OCI-LY7 (cell line): ENCODE results near the gene SH3TC2. TPM values are rescaled to one million over a fixed set of nuclear protein-coding genes. Genes with fewer than 3 reads are reported as not detected.

Experiments used
- BruUV-seq: library from RNA; stranded (reverse); fragments of 400-500 nt; replicated peaks from 2 replicates; lab custom pipeline; 2021; lab: Mats Ljungman, UMichigan
- CTCF ChIA-PET: fragments of 300-600 bp; sonication (Branson Sonifier 250); formaldehyde crosslinking; loops from one replicate; lab custom pipeline; 2022; ENCODE audit warnings: antibody characterized with exemption; ENCODE audit not compliant: unreplicated experiment; lab: Charles Lee
- POLR2A ChIA-PET: fragments of 300-600 bp; sonication (Branson Sonifier 250); formaldehyde crosslinking; loops from one replicate; lab custom pipeline; 2022; ENCODE audit warnings: antibody characterized with exemption; lab: Charles Lee
- DNase-seq: peaks from one replicate; pipeline ENCODE4 v3.0.0-alpha.2; 2015; ENCODE audit warnings: low spot score
- H2AFZ ChIP-seq: fragments of 200-600 bp; sonication (generic), shearing (Covaris generic); 2 replicates; pipeline ENCODE4 v1.6.1; 2014; ENCODE audit warnings: mild to moderate bottlenecking, antibody characterized with exemption, low read length, moderate library complexity
- H3K27ac ChIP-seq: fragments of 200-600 bp; sonication (generic); 2 replicates; pipeline ENCODE4 v1.5.1; 2014; ENCODE audit warnings: mixed run types, low read depth, mild to moderate bottlenecking, moderate library complexity, low read length, inconsistent platforms; ENCODE audit not compliant: poor library complexity, severe bottlenecking
- H3K36me3 ChIP-seq: fragments of 200-600 bp; sonication (generic); 2 replicates; pipeline ENCODE4 v1.6.1; 2014; ENCODE audit warnings: mild to moderate bottlenecking, antibody characterized with exemption, low read length, moderate library complexity, mixed read lengths; ENCODE audit not compliant: insufficient read depth
- H3K4me1 ChIP-seq: fragments of 200-600 bp; sonication (generic); 2 replicates; pipeline ENCODE4 v1.5.1; 2014; ENCODE audit warnings: mild to moderate bottlenecking, low read length; ENCODE audit not compliant: insufficient read depth, poor library complexity, severe bottlenecking
- H3K4me2 ChIP-seq: fragments of 200-600 bp; sonication (generic); 2 replicates; pipeline ENCODE4 v1.6.1; 2014; ENCODE audit warnings: mild to moderate bottlenecking, low read length
- H3K4me3 ChIP-seq: fragments of 200-600 bp; sonication (generic); 2 replicates; pipeline ENCODE4 v1.5.1; 2014; ENCODE audit warnings: mild to moderate bottlenecking, low read depth, low read length; ENCODE audit not compliant: poor library complexity, severe bottlenecking
- H3K79me2 ChIP-seq: fragments of 200-600 bp; sonication (generic); 2 replicates; pipeline ENCODE4 v1.6.1; 2016; ENCODE audit warnings: low read depth, mild to moderate bottlenecking, low read length, moderate library complexity, mixed read lengths; ENCODE audit not compliant: insufficient read depth
- H3K9me2 ChIP-seq: fragments of 200-600 bp; sonication (generic); 2 replicates; pipeline ENCODE4 v1.6.1; 2016; ENCODE audit warnings: mild to moderate bottlenecking, low read length, mixed read lengths; ENCODE audit not compliant: insufficient read depth
- H3K9me3 ChIP-seq: fragments of 200-600 bp; sonication (generic); 2 replicates; pipeline ENCODE4 v1.6.1; 2014; ENCODE audit warnings: mild to moderate bottlenecking, mixed run types, low read length, mixed read lengths
- H4K20me1 ChIP-seq: fragments of 200-600 bp; sonication (generic); 2 replicates; pipeline ENCODE4 v1.6.1; 2014; ENCODE audit warnings: mild to moderate bottlenecking, antibody characterized with exemption, low read length, moderate library complexity, mixed read lengths; ENCODE audit not compliant: insufficient read depth
- CTCF ChIP-seq: fragments of 200-600 bp; sonication (generic); conservative IDR thresholded peaks from 2 replicates; pipeline ENCODE4 v1.5.1; 2014; ENCODE audit warnings: mild to moderate bottlenecking, antibody characterized with exemption, low read length, moderate library complexity, mixed read lengths
- EZH2phosphoT487 ChIP-seq: fragments of 200-600 bp; sonication (generic); IDR thresholded peaks from 2 replicates; pipeline ENCODE4 v1.6.1; 2018; ENCODE audit warnings: low read depth, borderline replicate concordance, mild to moderate bottlenecking, mixed run types, antibody characterized with exemption, low read length, moderate library complexity, mixed read lengths
- intact Hi-C: fragments of 100-400 bp; cut with micrococcal nuclease; formaldehyde crosslinking; loops from one replicate; pipeline ENCODE4 v1.10.0; 2022; ENCODE audit not compliant: unreplicated experiment
- total RNA-seq, 2 experiments: library from RNA; depleted of rRNA in 1 of 2; stranded (reverse); fragments of >200 nt in 1 of 2; shearing (Covaris generic) in 1 of 2; gene quantifications; 2 replicates each; pipeline ENCODE4 v1.2.3, GENCODE V29; 2014 to 2022

Gene SH3TC2
- total RNA-seq, 2 experiments from 2014 or later = not detected

- BruUV-seq = no TSS peak
- H4K20me1 ChIP-seq = no peaks in the 10 kb centered on the region
- TF ChIP-seq CTCF (no peak), EZH2phosphoT487 (no peak)
- H3K79me2 ChIP-seq = no peaks in the 10 kb centered on the region
- no peak overlapping the region for H2AFZ ChIP-seq
- no peak overlapping the region for H3K4me2 ChIP-seq
- no peak for DNase-seq
- H3K36me3 ChIP-seq = no peaks in the 10 kb centered on the region
- no peaks in the 10 kb centered on the region for H3K9me2 ChIP-seq
- no peak overlapping the region for H3K4me3 ChIP-seq
- intact Hi-C loops = no loop called here
- CTCF ChIA-PET = no interaction called here
- H3K4me1 ChIP-seq = no peaks in the 10 kb centered on the region
- H3K9me3 ChIP-seq = no peaks in the 10 kb centered on the region
- POLR2A ChIA-PET = interaction anchor here (0.6 to 0.9 kb wide), 4 partner anchors 10 to 1915 kb away, joined by 3 read pairs; no protein-coding TSS in a partner anchor
- H3K27ac ChIP-seq = no peak overlapping the region
Measured at GRCh38 chr5:148984345-148984744, 78.5 kb downstream of the SH3TC2 start.

GRCh38 chr5:148981353-148981752 lies 81.5 kb downstream of the SH3TC2 start:
- intact Hi-C loops = no loop called here
- no peak for DNase-seq
- POLR2A ChIA-PET = no interaction called here

More at GRCh38 chr5:148981353-148981752, 81.5 kb downstream of the SH3TC2 start:
- Histone ChIP-seq H3K36me3 (no peaks in the 10 kb centered on the region), H3K79me2 (no peaks in the 10 kb centered on the region), H3K4me3 (no peak overlapping the region), H3K27ac (no peak overlapping the region), H3K9me3 (no peaks in the 10 kb centered on the region), H4K20me1 (no peaks in the 10 kb centered on the region), H3K4me1 (no peaks in the 10 kb centered on the region), H3K9me2 (no peaks in the 10 kb centered on the region), H3K4me2 (no peak overlapping the region), H2AFZ (no peak overlapping the region)
- CTCF ChIA-PET = no interaction called here
- TF ChIP-seq CTCF = no peak
- no peak for TF ChIP-seq EZH2phosphoT487
- BruUV-seq = no TSS peak
